Stimulated activated CD8-positive, alpha-beta memory T cell treated with anti-CD3 and anti-CD28 coated beads, Interleukin-7, amount 100 ng/mL, for 48 hours (primary cell): ENCODE measurements around the gene FBXW8.

Experiments
- DNase-seq, 2 donors: peaks; one replicate each; pipeline ENCODE4 v3.0.0-alpha.2; 2020; ENCODE audit warnings: low read depth in 1 of 2; ENCODE audit errors: extremely low read depth in 1 of 2

The FBXW8 gene

DNA sequence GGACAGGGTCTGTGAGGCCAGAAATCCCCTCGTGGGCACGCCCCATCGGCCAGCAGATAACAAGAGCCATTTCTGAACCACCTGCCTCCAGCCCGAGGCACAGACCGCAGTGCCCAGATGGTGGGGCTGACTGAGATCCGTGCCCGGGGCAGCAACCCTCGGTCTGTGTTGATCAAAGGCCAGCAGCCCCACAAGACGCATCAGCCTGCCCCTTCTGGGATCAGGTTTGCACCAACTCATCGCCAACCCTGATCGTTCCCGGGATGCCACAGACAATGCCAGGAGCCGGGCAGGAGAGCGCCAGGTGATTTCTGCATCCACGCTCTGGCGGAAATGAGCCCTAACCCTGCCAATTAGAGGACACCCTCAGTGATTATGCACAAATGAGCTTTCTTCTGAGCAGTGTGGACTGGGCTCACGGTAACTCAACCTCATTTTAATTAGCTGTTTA lies 124.0 kb downstream of the FBXW8 start:
- no peak for DNase-seq

DNA sequence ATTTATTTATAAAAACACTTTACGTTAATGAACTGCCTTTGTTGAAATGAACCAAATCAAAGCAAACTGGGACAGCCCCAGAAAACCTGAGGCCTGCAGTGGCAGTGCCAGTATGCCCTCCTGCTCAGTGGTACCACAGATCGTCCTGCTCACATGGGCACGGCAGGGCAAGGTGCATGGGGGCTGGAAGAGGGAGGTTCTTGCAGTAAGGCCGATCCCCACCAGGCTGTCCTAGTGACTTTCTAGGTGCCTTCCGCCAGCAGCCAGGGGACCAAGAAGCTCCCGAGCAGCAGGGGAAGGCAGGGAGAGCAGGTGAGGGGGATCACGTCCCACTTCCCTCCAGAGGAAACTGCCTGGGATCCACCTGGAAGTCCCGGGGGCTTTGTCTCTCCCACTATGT lies 124.5 kb downstream of the FBXW8 start:
- DNase-seq, result no peak

DNA sequence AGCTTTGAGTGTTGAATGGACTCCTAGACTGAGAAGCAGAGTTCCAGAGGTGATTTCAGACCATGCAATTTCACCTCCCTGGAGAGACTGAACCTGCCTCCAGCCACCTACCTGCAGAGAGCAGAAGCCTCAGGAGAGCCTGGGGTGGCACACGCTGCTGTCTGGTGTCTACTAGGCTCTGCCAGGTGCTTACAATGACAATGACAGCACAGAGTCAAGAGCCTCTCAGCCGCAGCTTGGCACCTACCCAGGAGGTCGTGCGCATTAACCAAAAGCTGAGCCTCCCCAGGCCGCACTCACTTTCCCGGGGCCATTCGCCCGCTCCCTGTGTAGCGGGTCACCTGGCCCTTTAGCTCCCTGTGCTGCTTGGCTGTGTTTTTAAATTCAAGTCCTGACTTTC lies 125.3 kb downstream of the FBXW8 start:
- no peak for DNase-seq

DNA sequence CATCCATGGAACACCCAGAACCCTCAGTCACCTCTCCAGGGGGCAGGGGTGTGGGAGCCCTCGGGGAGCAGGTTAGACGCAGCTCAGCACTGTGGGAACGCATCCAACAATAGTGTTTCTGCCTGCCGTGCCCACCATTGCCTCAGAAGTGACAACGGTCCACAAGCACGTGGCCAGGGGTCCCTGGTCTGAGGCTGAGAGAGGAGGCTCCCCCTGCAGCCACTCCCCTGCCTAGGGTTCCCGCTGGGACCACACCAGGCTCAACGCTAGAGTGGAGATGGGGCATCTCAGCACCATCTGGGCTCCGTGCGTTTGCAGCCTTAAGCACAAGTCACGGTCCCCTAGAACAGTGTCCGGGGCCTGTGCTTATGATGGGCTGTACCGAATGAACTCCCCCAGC lies 125.8 kb downstream of the FBXW8 start:
- no peak for DNase-seq

DNA sequence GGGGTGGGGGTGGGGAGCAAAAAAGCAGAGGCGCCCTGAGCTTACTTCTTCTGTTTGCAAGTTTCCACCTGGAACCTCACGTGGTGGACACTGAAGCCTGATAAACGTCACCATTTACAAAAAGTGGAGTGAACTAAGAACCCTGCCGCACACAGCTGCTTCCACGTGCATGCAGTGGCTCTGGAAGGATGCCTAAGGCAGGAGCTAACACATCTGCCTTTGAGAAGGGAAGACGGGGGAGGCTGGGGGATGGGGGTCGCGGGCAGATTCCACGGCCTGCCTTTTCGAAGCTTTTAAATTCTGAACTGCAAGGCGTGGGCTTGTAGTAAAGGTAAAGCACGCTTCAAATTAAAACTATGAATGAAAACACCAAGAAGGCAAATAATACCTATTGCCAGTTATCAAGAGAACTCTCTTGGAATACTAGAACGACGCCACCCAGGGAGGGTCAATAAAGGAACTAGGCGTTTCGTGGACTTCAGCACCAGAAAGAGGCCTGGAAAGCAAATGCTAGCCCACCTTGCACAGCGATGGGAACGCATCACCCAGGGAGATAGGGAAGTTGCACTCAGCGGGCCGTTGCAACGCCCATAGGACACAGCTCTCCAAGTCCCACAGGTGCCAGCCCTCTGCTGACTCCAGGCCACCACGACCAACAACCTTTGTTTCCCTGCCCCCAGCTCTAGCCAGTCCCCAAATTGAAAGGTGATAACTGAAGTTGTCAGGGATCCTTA lies 126.7 kb downstream of the FBXW8 start:
- DNase-seq, result no peak

DNA sequence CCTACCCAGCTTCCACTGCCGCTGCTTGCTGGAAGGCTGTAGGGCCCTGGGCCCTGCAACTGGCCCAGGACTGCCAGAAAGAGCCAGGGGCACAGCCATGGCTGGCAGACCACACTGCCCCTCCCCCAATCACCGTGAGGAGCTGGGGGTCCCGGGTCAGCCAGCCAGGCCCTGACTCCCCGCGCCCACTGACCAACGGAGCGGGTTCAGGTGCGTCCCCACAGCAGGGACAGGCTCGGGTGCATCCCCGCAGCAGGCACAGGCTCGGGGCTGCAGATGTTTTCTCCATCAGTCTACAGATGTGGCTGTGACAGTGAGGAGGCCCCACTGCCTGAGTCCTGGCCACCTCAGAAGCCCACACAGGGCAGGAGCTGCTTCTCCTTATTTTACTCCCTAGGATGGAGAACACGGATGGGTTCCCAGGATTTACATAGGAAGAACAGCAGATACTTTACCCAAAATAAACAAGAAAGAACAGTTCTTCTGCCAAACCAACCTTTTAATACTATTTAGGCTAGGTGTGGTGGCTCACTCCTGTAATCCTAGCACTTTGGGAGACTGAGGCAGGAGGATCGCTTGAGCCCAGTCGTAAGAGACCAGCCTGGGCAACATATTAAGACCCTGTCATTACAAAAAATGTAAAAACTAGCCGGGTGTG lies 127.4 kb downstream of the FBXW8 start:
- DNase-seq, result no peak

DNA sequence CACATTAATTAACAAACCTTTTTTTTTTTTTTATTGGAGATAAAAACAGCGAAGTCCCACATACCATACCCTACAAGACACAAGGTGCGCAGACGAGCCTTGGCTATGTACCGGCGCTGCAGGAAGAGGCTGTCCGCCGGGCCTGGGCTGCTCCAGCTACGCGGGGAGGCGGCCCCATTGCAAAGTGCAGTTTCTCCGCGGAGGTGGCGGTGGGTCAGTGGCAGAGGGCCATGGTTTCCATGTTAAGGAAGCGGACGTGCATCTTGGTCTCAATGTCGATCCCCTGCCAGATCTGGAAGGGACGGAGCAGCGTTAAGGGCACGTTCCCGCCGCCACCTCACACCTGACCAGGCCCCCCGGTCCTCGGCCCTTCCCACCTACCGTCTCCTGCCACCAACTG lies 128.2 kb downstream of the FBXW8 start:
- DNase-seq, result no peak

DNA sequence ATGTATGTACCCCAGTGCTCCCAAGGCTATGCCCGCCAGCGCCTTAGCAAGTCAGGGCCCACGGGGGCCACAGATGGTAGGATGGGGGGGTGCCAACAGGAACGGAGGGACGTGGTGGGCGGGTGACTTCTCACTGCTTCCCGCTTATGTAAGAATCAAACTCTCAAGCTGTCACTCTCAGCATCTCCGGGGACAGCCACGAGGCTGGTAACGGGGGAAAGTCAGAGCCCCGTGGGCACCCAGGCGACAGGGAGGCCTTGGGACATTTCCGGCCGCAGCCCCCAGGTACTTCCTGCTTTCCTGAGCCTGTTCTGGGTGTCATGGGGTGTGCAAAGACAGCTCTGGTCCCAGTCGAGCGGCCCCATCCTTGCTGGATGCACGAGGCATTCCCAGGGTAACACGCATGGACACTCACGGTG lies 129.2 kb downstream of the FBXW8 start:
- DNase-seq, result no peak

DNA sequence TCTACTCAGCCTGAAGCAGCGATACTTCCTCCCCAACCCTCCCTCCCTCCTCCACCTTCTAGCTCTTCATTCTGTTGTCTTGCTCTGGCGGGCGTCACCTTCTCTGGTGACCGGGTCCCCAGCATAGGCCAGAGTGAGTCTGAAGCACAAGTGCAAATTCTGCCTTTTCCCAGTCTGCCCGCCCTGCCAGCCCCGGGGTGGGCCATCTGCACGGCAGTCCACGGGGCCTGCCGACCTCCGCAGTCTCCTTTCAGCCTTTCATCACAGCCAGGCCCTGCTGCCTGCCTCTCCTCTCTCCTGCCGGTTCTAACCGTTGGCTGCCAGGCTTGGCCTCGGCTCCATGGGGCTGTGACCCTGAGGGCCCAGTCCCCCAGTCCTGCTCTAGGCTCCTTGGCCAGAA lies 129.7 kb downstream of the FBXW8 start:
- no peak for DNase-seq

DNA sequence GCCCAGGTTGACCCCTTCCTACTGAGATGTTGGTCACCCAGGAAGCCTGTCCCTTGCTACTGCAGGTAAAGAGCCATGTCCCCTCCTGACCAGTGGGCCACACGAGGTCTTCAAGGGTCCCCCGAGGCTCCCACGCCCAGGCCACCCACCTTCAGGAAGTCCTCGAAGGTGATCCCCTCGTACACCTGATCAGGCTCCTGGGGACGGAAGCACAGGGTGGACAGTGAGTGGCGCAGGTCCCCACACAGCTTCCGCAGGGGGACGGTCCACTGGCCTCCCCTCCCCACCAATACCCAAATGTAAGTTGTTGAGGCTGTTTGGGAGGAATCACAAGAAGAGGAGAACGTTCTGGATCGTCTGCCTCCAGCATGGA lies 131.0 kb downstream of the FBXW8 start:
- DNase-seq, result no peak

DNA sequence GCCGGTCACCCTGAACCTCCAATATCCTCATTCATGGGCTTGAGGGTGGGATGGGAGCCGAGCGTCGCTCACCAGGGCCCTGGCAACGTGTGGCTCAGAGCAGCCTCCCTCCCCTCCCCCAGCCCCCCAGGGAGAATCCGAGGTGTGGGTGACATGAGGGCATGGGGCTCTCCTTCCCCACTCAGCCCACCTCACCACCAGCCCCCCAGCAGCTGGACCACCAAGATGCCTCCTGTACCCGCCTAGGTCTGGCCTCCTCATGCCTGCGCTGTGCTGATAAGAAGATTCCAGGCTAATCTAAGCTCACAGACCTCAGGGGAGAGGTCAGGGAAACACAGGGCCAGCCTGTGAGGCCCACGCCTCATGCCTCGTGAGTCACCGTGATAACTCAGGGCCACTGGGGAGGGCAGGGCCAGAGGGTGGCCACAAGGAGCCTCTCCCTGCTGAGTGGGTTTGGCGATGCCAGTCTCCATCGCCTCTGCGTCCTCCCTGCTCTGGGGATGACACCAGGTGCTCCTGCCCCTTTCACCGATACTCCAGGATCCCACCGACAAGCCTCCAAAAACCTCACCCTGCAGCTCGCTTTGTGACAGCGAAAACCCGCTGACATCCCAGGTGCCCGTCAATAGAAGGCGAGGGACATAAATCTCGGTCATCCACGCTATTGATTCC lies 131.6 kb downstream of the FBXW8 start:
- no peak for DNase-seq

DNA sequence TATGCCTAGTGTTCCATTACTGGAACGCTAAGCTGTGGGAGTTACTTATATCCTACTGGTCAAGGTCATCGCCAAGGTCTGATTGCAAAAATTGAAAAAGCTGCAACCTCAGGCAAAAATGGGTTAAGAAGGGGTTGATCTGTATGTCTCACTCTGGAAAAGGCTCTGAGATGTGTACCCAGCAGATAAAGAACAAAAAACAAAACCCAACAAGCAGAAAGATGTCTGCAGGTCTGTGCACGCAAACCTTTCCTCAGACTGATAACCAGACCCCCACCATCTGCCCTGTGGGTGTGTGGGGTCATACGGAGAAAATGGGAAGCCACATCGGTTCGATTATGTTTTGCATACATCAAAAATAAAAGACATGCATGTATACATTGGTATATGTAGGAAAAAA lies 132.1 kb downstream of the FBXW8 start:
- DNase-seq, result no peak

DNA sequence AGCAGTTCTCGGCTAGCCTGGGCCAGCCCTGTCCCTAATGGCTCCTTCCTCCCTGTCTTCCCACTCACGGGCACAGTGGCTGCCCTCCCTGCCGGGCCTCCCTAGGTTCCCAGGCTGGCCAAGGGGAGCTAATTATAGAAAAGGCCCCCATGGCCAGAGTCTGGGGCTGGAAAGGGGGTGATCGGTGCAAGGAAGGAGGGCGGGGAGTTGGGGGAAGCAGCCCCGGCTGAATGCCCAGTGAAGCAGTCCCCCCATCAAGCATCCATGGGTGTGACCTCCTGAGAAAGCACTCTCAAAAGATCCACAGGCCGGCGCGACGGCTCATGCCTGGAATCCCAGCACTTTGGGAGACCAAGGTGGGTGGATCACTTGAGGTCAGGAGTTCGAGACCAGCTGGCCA lies 133.6 kb downstream of the FBXW8 start:
- no peak for DNase-seq

DNA sequence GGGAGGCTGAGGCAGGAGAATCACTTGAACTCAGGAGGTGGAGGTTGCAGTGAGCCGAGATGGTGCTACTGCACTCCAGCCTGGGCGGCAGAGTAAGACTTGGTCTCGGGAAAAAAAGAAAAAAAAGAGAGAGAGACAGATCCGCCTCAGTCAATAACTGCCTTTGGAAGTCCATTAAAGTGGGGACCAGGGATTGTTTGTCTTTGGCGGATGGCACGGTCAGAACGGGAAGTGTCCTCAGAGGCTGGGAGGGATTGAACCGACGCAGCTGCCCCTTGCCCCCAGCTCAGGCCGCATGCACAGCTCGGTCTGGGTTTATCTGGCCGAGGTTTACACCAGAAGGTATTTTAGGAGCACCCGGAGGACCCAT lies 134.0 kb downstream of the FBXW8 start:
- no peak for DNase-seq

DNA sequence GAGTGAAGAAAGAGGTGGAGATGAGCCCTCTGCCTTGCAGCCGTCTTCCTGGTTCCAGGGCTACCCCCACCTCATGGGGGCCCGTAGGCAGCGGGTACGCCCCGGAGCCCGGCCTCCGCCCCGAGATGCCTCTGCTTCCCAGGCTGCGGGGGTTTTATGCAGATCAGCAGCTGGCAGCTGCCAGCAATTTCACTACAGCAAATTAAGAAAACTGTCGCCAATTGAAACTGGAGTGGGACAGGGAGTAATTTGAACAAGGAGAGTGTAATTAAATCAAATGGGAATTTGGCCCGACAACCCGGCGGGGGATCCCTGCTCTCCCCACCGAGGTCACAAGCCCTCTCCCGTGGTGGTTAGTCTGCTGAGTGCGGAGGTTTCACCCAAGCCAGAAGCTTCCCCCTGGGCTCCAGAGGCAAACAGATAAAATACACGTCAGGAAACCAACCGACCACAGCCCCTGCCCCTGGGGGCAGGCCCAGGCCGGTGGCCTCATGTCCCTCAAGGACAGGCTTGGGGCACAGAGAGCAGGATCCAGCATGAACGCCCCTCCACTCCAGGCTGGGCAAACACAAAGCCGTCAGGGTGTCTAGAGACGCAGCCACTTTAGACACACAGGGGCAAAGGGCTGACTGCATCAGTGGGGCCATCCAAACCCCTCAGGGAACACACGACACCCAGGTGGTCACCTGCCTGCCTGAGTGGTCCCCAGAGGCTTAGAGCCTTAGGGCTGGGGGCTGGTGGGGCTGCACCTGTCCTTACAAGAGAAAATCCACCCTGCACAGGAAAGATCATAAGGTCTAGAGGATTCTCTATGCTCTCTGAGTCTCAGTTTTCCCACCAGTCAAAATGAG lies 134.6 kb downstream of the FBXW8 start:
- no peak for DNase-seq

DNA sequence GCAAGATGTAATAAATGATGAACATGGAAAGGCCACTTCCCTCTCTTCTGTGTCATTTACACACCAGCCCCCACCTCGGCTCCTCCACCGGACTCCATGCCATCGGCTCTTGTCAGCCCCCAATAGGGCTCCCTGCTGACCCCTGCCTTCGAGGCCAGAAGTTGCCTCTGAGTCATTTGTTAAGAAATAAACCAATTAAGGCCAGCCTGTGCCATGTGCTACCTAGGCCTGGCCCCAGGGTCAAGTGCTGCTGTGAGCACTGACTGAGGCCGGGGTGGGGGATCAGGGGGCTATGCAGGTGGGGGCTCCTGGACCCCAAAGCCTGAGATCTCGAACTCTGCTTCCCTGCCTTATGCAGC lies 135.2 kb downstream of the FBXW8 start:
- DNase-seq, result no peak

DNA sequence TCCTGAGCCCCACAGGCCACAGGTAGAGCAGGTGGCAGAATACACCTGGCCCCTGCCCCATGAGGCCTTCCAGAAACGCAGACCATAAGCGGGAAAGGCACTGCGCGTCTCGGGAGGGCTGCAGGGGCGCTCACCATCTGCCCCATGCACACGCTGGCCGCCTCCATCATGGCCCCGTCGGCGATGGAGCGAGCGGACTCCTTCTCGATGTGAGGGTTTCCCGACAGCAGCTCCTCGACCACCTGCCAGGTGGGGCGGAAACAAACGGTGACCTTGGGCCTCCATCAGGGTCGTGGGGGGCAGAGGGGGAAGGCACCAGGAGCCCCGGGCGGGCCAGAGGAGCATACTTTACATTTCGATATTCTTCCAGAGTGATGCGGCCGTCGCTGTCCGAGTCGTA lies 135.7 kb downstream of the FBXW8 start:
- DNase-seq, result no peak

DNA sequence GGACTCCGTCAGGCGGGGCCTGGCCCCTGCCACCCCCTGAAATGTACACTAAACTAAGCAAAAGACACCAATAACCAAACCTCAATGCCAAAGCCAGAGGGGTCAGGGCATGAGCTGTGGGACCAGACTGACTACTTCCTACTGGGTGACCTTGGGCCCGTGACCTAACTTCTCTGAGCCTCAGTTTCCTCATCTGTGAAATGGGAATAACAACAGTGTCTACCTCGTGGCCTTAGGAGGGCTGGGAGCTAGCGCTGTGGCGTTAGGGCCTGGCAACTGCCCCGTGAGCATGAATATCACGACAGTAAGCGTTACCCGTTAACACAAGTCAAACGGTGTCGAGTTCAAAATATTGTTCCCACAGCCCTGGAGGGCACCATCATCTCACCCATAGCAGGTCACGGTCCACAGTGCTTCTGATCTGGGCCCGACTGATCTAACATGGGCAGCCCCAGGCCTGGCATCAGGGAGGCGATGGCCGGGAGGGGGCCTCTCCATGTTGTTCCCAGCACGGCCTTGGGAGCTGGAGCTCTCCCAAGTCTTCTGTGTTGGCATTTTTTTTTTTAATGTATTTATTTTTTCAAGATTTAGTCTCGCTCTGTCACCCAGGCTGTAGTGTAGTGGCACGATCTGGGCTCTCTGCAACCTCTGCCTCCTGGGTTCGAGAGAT lies 136.2 kb downstream of the FBXW8 start:
- DNase-seq, result no peak

DNA sequence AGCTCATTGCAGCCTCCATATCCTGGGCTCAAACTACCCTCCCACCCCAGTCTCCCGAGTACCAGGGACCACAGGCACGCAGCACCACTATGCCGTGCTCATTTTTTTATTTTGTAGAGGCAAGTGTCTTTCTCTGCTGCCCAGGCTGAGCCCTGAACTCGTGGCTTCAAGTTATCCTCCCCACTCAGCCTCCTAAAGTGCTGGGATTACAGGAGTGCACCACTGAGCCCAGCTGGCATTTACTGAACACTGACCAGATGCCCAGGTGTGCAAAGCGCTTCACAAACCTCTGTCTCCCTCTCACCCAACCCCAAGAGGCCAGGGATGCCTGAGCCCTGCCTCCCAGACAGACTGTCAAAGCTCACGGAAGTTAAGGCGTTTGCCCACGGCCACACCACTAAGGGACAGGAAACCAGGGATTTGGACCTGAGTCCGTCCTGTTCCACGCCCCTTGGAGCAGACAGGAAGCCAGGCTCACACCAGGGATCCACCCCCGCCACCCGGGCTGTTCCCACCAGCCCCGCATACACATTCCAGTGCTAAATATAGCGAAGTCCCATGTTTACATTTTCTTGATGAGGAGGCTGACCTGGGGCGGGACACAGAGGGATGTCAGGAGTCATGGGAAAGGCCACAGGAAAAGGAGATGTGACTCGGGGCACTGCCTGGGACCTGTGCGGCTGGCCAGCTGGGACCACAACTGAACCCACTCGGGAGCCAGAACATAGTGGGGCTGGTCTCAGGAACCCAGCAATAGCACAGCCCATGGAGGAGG lies 137.2 kb downstream of the FBXW8 start:
- DNase-seq, result no peak

DNA sequence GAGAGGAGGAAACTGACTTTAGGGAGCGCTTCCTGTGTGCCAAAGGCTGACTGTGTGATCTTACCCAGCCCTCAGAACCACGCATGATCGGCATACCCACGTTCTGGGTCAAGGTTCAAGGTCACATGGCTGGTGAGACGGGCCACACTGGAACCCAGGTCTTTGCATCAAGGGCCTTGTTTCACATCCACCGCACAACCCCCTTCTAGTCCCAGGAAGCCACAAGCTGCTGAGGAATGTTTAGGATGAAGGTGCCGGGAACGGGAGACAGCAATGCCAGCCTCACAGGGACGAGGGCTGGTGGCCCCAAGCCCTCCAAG lies 137.8 kb downstream of the FBXW8 start:
- no peak for DNase-seq
